Neuronal stem cell (in vitro differentiated cells): ENCODE data around the gene ELAVL1.

ENCODE experiments used
- DNase-seq: peaks from one replicate; pipeline ENCODE4 v3.0.0-alpha.2; 2013; ENCODE audit warnings: low spot score
- H2AFZ ChIP-seq: one replicate; pipeline ENCODE4 v1.6.1; 2013; ENCODE audit warnings: mild to moderate bottlenecking, low read length, inconsistent platforms
- H2AK5ac ChIP-seq: 2 replicates; pipeline ENCODE4 v1.6.1; 2013; ENCODE audit warnings: low read depth, mild to moderate bottlenecking, inconsistent platforms, low read length, moderate library complexity, mixed read lengths
- H2BK120ac ChIP-seq: 2 replicates; pipeline ENCODE4 v1.6.1; 2013; ENCODE audit warnings: low read depth, mild to moderate bottlenecking, inconsistent platforms, low read length, moderate library complexity, mixed read lengths
- H2BK12ac ChIP-seq: one replicate; pipeline ENCODE4 v1.6.1; 2013; ENCODE audit warnings: low read length, inconsistent platforms
- H2BK15ac ChIP-seq: 2 replicates; pipeline ENCODE4 v1.6.1; 2013; ENCODE audit warnings: mild to moderate bottlenecking, low read length, inconsistent platforms, mixed read lengths
- H2BK5ac ChIP-seq: one replicate; pipeline ENCODE4 v1.6.1; 2013; ENCODE audit warnings: inconsistent platforms, mild to moderate bottlenecking, low read length, moderate library complexity
- H3K14ac ChIP-seq: one replicate; pipeline ENCODE4 v1.6.1; 2013; ENCODE audit warnings: low read length, inconsistent platforms
- H3K18ac ChIP-seq: 2 replicates; pipeline ENCODE4 v1.6.1; 2013; ENCODE audit warnings: low read length, inconsistent platforms
- H3K23ac ChIP-seq: 2 replicates; pipeline ENCODE4 v1.6.1; 2013; ENCODE audit warnings: low read depth, mild to moderate bottlenecking, mixed read lengths, low read length, inconsistent platforms; ENCODE audit not compliant: poor library complexity
- H3K27ac ChIP-seq: replicated peaks from 3 replicates; pipeline ENCODE4 v1.5.1; 2013; ENCODE audit warnings: low read length, inconsistent platforms
- H3K27me3 ChIP-seq, 3 experiments: 2 replicates each; pipeline ENCODE4 v1.6.1; 2013; ENCODE audit warnings: low read length in 3 of 3, mild to moderate bottlenecking in 2 of 3, inconsistent platforms in 1 of 3, low read depth in 1 of 3, mixed read lengths in 1 of 3, moderate library complexity in 1 of 3; ENCODE audit not compliant: control insufficient read depth in 3 of 3, insufficient read depth in 3 of 3
- H3K36me3 ChIP-seq, 2 donors: replicated peaks in 1 of 2; 2 replicates each; pipeline ENCODE4 v1.6.1; 2013; ENCODE audit warnings: low read length in 2 of 2; ENCODE audit not compliant: control insufficient read depth in 2 of 2, insufficient read depth in 2 of 2
- H3K4ac ChIP-seq: 2 replicates; pipeline ENCODE4 v1.6.1; 2013; ENCODE audit warnings: inconsistent platforms, mild to moderate bottlenecking, low read length, moderate library complexity
- H3K4me1 ChIP-seq, 2 donors: 1 replicate in 1 of 2; 2 replicates in 1 of 2; pipeline ENCODE4 v1.6.1; 2013; ENCODE audit warnings: low read length in 2 of 2, low read depth in 1 of 2; ENCODE audit not compliant: control insufficient read depth in 2 of 2, insufficient read depth in 1 of 2
- H3K4me2 ChIP-seq: one replicate; pipeline ENCODE4 v1.6.1; 2013; ENCODE audit warnings: mild to moderate bottlenecking, low read length, inconsistent platforms; ENCODE audit not compliant: insufficient read depth, poor library complexity, severe bottlenecking
- H3K4me3 ChIP-seq, 2 donors: 2 replicates each; pipeline ENCODE4 v1.5.1; 2013; ENCODE audit warnings: low read length in 2 of 2, mild to moderate bottlenecking in 2 of 2, inconsistent platforms in 1 of 2, moderate library complexity in 1 of 2
- H3K79me1 ChIP-seq: one replicate; pipeline ENCODE4 v1.6.1; 2013; ENCODE audit warnings: low read depth, mild to moderate bottlenecking, inconsistent platforms, low read length, moderate library complexity
- H3K9ac ChIP-seq: one replicate; pipeline ENCODE4 v1.6.1; 2013; ENCODE audit warnings: mild to moderate bottlenecking, low read depth, low read length, inconsistent platforms; ENCODE audit not compliant: poor library complexity
- H3K9me3 ChIP-seq, 2 donors: replicated peaks in 1 of 2; 2 replicates each; pipeline versions ENCODE3 to v1.6.1; 2013; ENCODE audit warnings: low read length in 2 of 2, mild to moderate bottlenecking in 2 of 2, inconsistent platforms in 1 of 2, low read depth in 1 of 2, mixed read lengths in 1 of 2, moderate library complexity in 1 of 2; ENCODE audit not compliant: control insufficient read depth in 2 of 2, insufficient read depth in 1 of 2
- H4K8ac ChIP-seq: one replicate; pipeline ENCODE4 v1.6.1; 2013; ENCODE audit warnings: low read depth, mild to moderate bottlenecking, inconsistent platforms, low read length, moderate library complexity
- H4K91ac ChIP-seq: one replicate; pipeline ENCODE4 v1.6.1; 2013; ENCODE audit warnings: low read length, low read depth, mild to moderate bottlenecking, inconsistent platforms; ENCODE audit not compliant: poor library complexity
- WGBS, 2 donors: extraction: QIAGEN DNeasy Blood & Tissue Kit; methylation state at CpG; one replicate each; pipeline ENCODE4 v1.1.7; 2013; ENCODE audit warnings: missing lambda C conversion rate in 2 of 2, mixed read lengths in 1 of 2; ENCODE audit not compliant: insufficient read length in 2 of 2, insufficient replicate concordance in 1 of 2; ENCODE audit errors: extremely low coverage in 2 of 2; 5-methylcytosine and 5-hydroxymethylcytosine counted together

Gene ELAVL1

GRCh38 chr19:7976461-7976860, 29.0 kb downstream of the ELAVL1 start:
- Histone ChIP-seq H3K27me3 (no peaks in the 10 kb centered on the region), H3K4me1 (peaks cover 0 to 2% of the 10 kb centered on the region in 2 donors), H2BK120ac (no peak overlapping the region), H3K4me2 (no peak overlapping the region), H2BK12ac (no peak overlapping the region), H3K9ac (no peak overlapping the region), H3K23ac (no peak overlapping the region), H3K18ac (no peak overlapping the region), H2BK15ac (no peak overlapping the region), H3K79me1 (peaks cover 9% of the 10 kb centered on the region), H2AK5ac (no peak overlapping the region), H3K4ac (no peak overlapping the region), H3K4me3 (no peak overlapping the region), H3K36me3 (peaks cover 68 to 94% of the 10 kb centered on the region in 2 donors), H3K9me3 (no peaks in the 10 kb centered on the region), H2BK5ac (no peak overlapping the region), H3K27ac (no peak overlapping the region), H4K91ac (no peak overlapping the region), H4K8ac (no peak overlapping the region), H2AFZ (no peak overlapping the region), H3K14ac (no peak overlapping the region)
- DNase-seq, result no peak
- WGBS, 2 donors, result no CpG with 5 or more reads among the region's 4 CpGs

GRCh38 chr19:7975037-7975436, 30.4 kb downstream of the ELAVL1 start:
- no peaks in the 10 kb centered on the region for H3K27me3 ChIP-seq
- peaks cover 0 to 2% of the 10 kb centered on the region in 2 donors for H3K4me1 ChIP-seq
- H3K36me3 ChIP-seq, result peaks cover 59 to 92% of the 10 kb centered on the region in 2 donors
- no CpG with 5 or more reads among the region's 7 CpGs for WGBS, 2 donors
- H2BK120ac ChIP-seq, result no peak overlapping the region
- no peak overlapping the region for H4K8ac ChIP-seq
- no peak overlapping the region for H3K4me3 ChIP-seq
- no peak overlapping the region for H3K9ac ChIP-seq
- H3K14ac ChIP-seq, result no peak overlapping the region
- H2AK5ac ChIP-seq, result no peak overlapping the region
- H2BK5ac ChIP-seq, result no peak overlapping the region
- no peak overlapping the region for H2BK12ac ChIP-seq
- H2AFZ ChIP-seq, result no peak overlapping the region
- no peak overlapping the region for H3K4me2 ChIP-seq
- no peak overlapping the region for H3K27ac ChIP-seq
- DNase-seq, result no peak
- H3K23ac ChIP-seq, result no peak overlapping the region
- H2BK15ac ChIP-seq, result no peak overlapping the region
- no peak overlapping the region for H3K4ac ChIP-seq
- no peak overlapping the region for H4K91ac ChIP-seq
- H3K18ac ChIP-seq, result no peak overlapping the region
- H3K79me1 ChIP-seq, result peaks cover 6% of the 10 kb centered on the region
- H3K9me3 ChIP-seq, result no peaks in the 10 kb centered on the region

GRCh38 chr19:7973883-7974282, 31.6 kb downstream of the ELAVL1 start:
- H3K14ac ChIP-seq, result no peak overlapping the region
- no peaks in the 10 kb centered on the region for H3K27me3 ChIP-seq
- no peak overlapping the region for H2BK12ac ChIP-seq
- no peak overlapping the region for H3K4ac ChIP-seq
- no peak for DNase-seq
- H3K18ac ChIP-seq, result no peak overlapping the region
- no peak overlapping the region for H3K4me3 ChIP-seq
- no peak overlapping the region for H2BK120ac ChIP-seq
- H3K79me1 ChIP-seq, result peaks cover 3% of the 10 kb centered on the region
- no peak overlapping the region for H2AK5ac ChIP-seq
- no peak overlapping the region for H3K4me2 ChIP-seq
- H3K9ac ChIP-seq, result no peak overlapping the region
- no peak overlapping the region for H3K27ac ChIP-seq
- no peak overlapping the region for H2AFZ ChIP-seq
- no peak overlapping the region for H2BK15ac ChIP-seq
- H3K9me3 ChIP-seq, result no peaks in the 10 kb centered on the region
- H3K4me1 ChIP-seq, result no peaks in the 10 kb centered on the region
- no peak overlapping the region for H4K8ac ChIP-seq
- peak overlapping the region; percentile 23 for H3K23ac ChIP-seq
- H2BK5ac ChIP-seq, result no peak overlapping the region
- WGBS, 2 donors, result no CpG with 5 or more reads among the region's 12 CpGs
- no peak overlapping the region for H4K91ac ChIP-seq
- H3K36me3 ChIP-seq, result peaks cover 58 to 90% of the 10 kb centered on the region in 2 donors

DNA sequence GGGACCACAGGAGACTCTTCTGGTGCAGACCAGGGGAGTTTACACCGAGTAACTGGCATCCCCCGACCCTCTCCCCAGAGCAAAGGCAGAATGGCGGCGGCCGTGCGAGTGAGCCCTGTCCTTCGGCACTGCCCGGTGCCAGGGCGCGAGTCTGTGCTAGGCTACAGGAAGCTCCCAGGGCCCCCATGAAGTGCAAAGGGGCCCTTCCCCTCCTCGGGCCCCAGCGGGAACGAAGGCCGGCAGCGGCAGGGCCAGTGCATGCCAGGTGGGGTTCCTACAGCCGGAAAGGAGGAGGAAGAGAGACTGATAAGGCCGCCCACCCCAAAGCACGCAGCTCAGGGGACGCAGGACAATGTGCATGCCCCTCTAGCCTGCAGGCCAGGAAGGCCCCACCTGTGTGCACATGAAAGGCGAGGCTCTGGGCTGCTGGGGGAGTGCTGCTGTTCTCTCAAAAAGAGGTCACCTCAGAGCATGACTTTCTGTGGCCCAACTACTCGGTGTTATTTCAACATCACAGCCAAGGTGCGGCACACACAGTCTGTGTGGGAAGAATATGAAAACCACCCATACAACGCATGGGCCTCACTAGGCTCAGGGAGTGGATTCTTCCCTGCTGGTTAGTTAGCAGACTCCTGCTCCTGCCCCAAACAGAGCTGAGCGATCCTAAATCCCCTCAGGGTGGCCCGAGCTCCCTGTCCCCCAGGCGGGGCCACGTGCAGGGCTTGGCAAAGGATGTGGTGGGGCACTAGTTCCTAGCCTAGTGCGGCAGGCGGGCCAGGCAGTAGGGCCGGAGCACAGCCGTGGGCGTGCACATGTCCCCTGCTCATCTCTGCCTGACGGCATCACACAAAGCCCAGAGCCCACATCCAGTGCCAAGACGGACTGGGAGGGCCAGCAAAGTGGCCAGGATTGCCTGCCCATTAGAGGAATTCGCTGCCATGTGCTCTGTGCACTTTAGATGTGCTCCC, 33.6 kb downstream of the ELAVL1 start:
- H2BK12ac ChIP-seq, result peak overlapping the region; percentile 75
- peak overlapping the region; percentile 37 for H3K9ac ChIP-seq
- no peak overlapping the region for H3K14ac ChIP-seq
- H2BK5ac ChIP-seq, result no peak overlapping the region
- H3K27me3 ChIP-seq, result no peaks in the 10 kb centered on the region
- H3K4me1 ChIP-seq, result no peaks in the 10 kb centered on the region
- H3K9me3 ChIP-seq, result no peaks in the 10 kb centered on the region
- peaks cover 57 to 90% of the 10 kb centered on the region in 2 donors for H3K36me3 ChIP-seq
- H2AK5ac ChIP-seq, result no peak overlapping the region
- H3K18ac ChIP-seq, result no peak overlapping the region
- no peak overlapping the region for H3K4me2 ChIP-seq
- peak overlapping the region; percentile 9 for H3K27ac ChIP-seq
- H2BK15ac ChIP-seq, result no peak overlapping the region
- H3K23ac ChIP-seq, result peak overlapping the region; percentile 39
- H4K91ac ChIP-seq, result no peak overlapping the region
- no peak for DNase-seq
- no peak overlapping the region for H4K8ac ChIP-seq
- no peak overlapping the region for H3K4me3 ChIP-seq
- H3K4ac ChIP-seq, result no peak overlapping the region
- H3K79me1 ChIP-seq, result peaks cover 3% of the 10 kb centered on the region
- H2AFZ ChIP-seq, result no peak overlapping the region
- WGBS, 2 donors, result no CpG with 5 or more reads among the region's 35 CpGs
- no peak overlapping the region for H2BK120ac ChIP-seq
